ENCODE data around the gene GNB5.
"Not testable (repeated sequence)": the region's sequence is repeated elsewhere in the genome, so short reads cannot be mapped to it uniquely, and the experiment has no call there.

Gene GNB5

DNA sequence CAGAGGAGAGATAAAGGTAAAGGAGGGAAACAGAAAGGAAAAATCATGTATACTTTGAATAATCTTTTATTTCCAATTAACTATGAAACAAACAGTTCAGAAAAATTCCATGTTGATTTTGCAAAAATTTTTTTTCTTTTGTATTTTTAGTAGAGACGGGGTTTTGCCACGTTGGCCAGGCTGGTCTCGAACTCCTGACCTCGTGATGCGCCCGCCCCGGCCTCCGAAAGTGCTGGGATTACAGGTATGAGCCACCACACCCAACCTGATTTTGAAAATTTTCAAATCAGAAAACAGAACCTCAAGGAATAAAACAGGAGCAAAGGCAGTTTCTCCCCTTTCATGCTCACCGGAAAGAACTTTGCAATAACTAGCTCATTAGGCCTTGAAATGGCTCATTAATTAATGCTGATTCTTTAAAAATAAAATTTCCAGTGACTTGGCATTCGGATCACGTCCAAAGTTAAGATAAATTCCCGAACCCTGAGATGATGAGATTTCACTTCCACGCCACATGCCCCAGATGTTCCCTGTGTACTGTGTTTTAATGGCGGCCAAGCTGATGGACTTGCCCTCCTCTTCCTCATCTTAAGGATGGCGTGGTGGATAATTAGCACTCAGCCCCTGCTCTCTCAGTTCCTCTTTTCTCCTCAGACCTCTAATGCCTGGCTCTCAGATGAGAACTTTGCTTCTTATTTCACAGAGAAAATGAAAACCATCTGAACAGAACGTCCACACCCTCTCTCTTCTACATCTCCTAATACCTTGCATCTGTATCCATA lies 89.5 kb downstream of the GNB5 start:
- Histone ChIP-seq H3K27ac (peak overlapping the region in 5 of 21 experiments; percentile 3 to 46 (median 19)), H3K4me3 (no peak overlapping the region)

DNA sequence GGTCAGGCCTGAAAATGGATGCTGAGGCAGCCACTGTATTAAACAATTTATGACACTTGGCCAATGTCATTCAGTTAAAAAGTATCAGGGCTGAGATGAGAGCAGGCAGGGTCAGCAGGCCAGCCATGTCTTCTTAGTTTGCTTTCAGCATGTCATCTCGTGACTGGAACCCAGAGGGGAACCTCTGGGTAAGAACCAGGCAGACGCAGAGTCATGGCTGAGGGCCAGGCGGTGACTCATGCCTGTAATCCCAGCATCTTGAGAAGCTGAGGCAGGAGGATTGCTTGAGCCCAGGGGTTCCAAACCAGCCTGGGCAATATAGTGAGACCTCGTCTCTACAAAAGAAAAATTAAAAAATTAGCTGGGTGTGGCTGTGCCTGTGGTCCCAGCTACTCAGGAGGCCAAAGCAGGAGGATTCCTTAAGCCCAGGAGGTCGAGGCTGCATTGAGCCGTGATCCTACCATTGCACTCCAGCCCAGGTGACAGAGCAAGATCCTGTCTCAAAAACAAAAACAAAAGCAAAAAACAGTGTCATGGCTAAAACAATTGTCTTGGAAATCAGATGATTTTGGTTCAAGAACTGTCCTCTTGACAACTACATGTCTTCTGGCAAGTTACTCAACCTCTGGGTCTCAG lies 90.3 kb downstream of the GNB5 start:
- Histone ChIP-seq H3K27ac (peak overlapping the region in 4 of 21 experiments; percentile 5 to 44 (median 22)), H3K4me3 (no peak overlapping the region)

DNA sequence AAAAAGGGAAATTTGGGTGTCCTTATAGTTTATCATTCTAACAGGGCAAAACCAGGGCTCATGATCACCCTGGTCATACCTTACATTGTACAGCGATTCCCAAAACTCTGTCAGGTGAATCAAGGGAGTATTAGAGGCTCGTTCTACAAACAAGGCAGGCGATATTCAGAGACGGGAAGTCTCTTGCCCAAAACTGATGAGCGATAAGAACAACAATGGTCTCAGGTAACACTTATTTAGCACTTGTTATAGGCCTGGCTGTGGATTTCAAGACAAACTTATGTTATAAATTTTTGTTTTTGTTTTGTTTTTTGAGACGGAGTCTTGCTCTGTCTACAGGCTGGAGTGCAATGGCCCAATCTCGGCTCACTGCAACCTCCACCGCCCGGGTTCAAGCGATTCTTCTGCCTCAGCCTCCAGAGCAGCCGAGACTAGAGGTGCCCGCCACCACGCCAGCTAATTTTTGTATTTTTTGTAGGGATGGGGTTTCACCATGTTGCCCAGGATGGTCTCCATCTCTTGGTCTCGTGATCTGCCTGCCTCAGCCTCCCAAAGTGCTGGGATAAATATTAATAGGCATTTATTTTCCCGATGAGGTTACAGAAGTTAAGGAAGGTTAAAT lies 91.4 kb downstream of the GNB5 start:
- Histone ChIP-seq H3K4me3 (no peak overlapping the region), H3K27ac (no peak overlapping the region)

DNA sequence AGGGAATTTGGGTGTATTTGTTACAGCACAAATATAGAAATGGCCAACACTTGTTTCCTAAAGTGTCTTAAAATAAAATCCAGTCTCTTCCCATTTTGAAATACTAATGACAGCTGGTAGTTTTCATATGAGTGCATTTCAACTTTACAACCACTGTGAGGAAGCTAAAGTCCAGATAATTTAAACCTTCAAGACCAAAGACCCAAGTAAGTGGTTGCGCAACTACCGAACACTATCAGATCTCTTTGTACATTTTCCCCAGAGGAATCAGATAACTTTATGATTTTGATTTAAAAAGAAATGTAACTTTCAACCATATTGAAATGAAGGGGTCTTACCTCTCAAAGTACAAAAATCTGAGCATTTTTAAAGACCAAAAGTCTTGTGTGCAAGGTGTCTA lies 92.9 kb downstream of the GNB5 start:
- Histone ChIP-seq H3K27ac (no peak overlapping the region), H3K4me3 (no peak overlapping the region)

DNA sequence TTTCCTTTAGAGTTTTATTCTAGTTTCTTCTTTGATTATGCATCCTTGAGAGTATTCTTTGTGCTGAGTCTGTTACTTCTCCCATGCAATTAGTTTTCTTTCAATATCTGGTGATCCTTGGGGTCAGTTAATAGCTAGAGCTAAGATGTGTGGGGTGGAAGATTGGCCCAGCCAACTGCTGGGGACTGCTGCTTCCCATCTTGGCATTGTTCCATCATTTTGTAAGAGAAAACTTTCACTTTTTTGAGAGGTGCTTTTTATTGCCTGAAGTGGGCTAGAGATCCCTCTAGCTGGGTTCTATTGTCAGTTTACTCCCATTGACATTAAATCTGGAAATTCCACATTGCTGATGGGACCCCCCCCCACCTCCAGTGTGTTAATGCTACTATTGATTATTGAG lies 94.0 kb downstream of the GNB5 start:
- Histone ChIP-seq H3K4me3 (no peak overlapping the region), H3K27ac (peak overlapping the region in 3 of 21 experiments; percentile 28 to 61 (median 51))

DNA sequence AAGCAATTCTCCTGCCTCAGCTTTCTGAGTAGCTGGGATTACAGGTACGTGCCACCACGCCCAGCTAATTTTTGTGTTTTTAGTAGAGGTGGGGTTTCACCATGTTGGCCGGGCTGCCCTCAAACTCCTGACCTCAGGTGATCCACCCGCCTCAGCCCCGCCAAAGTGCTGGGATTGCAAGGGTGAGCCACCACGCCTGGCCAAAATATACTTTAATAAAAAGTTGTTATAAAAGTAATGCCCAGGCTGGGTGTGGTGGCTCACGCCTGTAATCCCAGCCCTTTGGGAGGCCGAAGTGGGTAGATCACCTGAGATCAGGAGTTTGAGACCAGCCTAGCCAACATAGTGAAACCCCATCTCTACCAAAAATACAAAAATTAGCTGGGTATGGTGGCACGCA lies 94.7 kb downstream of the GNB5 start:
- H3K4me3 ChIP-seq = not testable (repeated sequence)
- H3K27ac ChIP-seq = peak overlapping the region in 11 of 21 experiments; percentile 15 to 67 (median 50)

DNA sequence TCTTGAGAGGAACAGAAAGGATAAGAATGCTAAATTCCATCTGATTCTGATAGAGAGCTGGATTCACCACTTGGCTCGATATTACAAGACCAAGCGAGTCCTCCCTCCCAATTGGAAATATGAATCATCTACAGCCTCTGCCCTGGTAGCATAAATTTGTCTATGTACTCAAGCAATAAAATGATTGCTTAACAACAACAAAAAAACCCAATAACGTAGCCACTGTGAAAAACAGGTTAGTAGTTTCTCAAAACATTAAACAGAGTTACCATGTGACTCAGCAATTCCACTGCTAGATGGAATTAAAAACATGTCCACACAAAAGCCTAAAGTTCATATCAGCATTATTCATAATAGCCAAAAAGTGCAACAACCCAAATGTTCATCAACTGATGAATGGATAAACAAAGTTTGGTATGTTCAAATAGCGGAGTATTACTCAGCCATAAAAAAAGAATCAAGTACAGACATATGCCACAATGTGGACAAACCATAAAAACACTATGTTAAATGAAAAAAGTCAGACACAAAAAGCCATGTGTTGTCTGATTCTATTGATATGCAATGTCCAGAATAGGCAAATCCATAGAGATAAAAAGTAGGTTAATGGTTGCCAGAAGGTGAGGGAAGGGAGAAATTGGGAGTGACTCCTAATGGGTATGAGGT lies 95.5 kb downstream of the GNB5 start:
- H3K4me3 ChIP-seq = no peak overlapping the region
- peak overlapping the region; percentile 10 to 85 (median 75) for H3K27ac ChIP-seq

DNA sequence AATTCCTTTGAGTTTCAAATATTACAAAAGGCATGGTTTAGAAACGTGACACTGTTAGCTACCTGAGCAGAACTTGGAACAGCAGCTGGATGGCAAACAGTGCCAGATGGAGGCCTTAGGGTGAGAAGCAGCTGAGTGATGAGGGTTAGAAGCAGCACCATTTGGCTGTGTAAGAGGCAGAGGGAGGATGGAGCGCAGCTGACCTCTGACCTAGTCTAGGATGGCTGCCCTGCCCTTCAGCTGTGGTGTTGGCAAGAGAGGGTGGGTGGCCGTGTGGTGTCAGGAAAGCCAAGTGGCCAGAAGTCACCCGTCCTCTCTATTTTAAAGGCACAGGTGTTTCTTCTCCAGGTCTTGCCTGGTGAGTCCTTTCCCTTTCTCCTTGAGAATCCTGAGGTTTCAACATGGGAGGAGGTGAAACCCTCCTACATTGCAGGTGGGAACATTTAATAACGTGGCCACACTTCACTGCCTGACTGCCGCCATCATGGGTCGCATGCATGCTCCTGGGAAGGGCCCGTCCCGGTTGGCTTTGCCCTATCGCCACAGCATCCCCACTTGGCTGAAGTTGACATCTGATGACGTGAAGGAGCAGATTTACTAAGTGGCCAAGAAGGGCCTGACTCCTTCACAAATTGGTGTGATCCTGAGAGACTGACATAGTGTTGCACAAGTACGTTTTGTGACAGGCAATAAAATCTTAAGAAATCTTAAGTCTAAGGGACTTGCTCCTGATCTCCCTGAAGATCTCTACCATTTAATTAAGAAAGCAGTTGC lies 96.2 kb downstream of the GNB5 start:
- peak overlapping the region in 20 of 21 experiments; percentile 10 to 85 (median 76) for H3K27ac ChIP-seq
- H3K4me3 ChIP-seq = no peak overlapping the region

DNA sequence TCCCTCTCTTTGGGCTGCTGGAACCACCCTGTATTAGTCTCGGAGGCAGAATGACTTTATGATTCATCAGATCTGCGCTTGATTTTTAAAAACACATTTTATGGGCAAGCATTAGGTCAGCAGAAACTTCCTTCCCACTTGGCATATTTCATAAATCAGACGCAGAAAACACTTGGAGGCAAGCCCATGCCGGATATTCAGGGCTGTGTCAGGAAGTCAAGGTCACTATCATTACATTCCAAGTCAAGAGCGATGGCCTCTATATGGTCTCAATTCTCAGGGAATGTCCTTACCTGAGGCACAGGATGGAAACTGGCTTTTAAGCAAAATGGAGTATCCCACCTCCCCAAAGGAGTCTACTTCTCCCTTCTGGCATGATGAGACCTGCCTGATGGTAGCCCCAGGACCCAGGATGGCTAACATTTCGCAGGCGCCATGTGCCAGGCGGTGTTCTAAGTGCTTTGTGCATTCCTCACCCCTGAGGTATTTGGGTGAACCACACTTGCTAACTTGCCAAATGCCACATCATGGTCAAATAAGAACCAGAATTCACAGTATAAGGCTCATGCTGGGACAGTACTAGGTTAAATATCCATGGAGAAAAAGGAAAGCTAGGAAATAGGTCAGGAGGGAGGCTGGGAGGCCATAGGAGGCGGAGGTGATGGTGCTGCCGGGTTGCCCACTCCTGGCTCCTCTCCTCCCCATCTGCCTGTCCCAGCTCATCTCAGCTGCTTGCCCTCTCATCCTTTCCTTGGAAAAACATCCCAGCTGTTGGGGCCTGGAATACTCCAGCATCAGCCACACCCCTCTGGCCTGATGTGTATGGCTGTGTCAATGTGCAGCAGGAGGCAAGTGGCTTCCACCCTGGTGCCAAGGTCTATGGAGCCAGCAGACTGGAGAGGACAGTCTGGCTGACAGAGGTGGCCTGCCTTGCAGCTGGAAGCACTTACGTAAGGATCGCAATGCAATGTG lies 97.4 kb downstream of the GNB5 start:
- no peak overlapping the region for H3K4me3 ChIP-seq
- H3K27ac ChIP-seq = peak overlapping the region in 20 of 21 experiments; percentile 28 to 85 (median 76)

DNA sequence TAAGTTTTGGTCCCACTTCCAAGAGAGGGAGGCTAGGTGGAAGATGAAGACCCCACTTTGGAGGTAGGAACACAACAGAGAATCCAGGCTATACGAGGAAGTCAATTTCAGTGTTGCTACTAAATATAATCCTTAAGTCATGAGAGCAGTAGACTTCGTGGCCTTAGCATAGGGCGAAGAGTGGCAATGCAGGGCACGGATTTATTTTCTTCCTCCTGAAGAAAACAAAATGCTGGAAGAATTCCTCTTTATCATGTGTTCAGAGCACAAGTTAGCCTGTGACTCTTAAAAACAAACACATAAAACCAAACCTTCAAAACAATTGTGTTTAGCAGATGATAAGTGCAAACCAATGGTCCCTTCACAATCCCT lies 98.0 kb downstream of the GNB5 start:
- Histone ChIP-seq H3K27ac (peak overlapping the region in 19 of 21 experiments; percentile 52 to 85 (median 75)), H3K4me3 (no peak overlapping the region)

DNA sequence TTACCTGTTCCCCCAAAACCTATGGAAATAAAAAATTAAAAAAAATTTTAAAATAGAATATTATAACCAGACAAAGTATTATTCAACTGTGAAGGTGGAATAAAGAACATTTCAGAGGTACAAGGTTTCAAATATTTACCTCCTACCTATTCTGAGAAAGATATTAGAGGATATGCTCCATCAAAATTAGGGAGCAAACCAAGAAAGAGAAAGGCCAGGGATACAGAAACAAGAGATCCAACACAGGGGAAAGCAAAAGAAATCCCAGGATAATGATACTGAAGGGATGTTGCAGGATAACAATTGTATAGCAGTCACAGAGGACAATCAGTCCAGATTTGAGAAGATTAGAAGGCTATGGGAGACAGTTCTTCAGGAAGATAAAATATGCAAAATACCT lies 101.0 kb downstream of the GNB5 start:
- H3K27ac ChIP-seq = no peak overlapping the region
- no peak overlapping the region for H3K4me3 ChIP-seq

DNA sequence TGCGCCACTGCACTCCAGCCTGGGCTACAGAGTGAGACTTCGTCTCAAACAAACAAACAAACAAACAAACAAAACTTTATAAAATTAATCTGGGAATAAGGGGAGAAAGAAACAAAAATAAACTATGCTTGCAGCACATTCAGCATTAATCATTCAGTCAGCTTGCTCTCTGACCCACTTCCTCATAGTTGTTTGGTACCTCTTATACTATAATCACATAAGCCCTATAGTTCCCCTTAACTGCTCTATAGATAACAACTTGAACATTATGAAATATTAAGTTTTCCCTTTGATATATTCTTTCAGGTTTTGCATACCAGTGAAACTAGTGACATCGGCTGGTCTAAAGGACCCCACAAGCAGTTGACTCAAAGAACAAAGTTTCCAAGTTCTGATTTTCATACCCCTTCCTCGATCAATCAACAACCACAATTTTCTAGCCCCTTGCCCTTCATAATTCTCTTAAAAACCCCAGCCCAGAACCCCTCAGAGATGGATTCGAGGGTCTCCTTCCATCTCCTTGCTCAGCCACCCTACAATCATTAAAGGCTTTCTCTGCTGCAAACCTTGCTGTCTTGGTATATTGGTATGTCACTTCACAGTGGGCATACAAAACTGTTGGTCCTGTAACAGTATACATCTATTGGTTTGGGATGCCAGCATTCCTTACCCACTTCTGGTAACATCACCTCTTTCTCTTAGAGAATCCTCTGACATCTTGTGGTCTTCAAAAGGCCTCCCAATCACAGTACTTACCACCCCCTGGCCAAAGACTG lies 105.0 kb downstream of the GNB5 start:
- Histone ChIP-seq H3K27ac (no peak overlapping the region), H3K4me3 (no peak overlapping the region)

DNA sequence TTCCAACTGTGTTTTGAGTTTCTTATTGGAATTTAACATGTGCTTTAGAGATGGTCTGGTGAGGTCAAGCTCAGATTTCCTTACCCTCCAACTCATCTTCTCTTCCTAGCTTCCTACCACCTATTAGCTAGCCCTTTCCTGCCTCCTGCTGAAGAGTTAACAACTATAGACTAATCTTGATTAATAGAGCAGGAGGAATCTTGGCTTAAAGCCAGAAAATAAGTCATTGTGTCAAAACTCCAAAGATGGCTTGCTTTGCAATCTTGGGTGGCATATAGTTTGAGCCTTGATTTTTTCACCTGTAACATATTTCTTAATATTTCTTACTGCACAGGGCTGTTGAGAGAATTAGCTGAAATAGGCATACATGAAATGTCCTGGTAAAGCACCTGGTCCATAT lies 105.9 kb downstream of the GNB5 start:
- Histone ChIP-seq H3K4me3 (no peak overlapping the region), H3K27ac (no peak overlapping the region)

DNA sequence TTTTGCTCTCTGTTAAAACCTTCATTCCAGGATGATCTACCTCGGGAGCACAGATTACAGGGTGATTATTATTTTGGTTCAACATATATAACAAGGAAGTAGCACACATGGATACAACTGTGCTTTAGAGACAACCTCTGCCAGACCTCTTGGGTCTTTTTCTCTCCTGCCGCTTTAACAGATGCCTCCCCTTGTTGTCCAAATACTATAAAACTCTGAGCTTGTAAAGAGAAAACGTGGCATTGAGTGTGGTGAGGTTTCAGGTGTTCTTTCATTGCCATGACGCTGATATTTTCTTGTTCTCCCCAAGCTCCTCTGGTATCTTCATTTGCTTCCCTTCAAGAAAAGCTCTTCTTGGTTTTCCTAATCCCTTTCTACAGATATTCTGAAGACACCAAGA lies 107.6 kb downstream of the GNB5 start:
- no peak overlapping the region for H3K4me3 ChIP-seq
- H3K27ac ChIP-seq = no peak overlapping the region

DNA sequence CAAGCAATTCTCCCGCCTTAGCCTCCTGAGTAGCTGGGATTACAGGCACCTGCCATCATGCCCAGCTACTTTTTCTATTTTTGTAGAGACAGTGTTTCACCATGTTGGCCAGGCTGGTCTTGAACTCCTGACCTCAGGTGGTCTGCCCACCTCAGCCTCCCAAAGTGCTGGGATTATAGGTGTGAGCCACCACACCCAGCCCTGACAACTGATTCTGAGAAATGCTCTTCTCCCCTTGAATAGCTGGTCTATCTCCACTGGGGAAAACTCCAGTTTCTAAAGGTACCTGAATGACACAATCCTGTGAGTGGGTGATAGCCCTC lies 108.2 kb downstream of the GNB5 start:
- not testable (repeated sequence) for H3K4me3 ChIP-seq

DNA sequence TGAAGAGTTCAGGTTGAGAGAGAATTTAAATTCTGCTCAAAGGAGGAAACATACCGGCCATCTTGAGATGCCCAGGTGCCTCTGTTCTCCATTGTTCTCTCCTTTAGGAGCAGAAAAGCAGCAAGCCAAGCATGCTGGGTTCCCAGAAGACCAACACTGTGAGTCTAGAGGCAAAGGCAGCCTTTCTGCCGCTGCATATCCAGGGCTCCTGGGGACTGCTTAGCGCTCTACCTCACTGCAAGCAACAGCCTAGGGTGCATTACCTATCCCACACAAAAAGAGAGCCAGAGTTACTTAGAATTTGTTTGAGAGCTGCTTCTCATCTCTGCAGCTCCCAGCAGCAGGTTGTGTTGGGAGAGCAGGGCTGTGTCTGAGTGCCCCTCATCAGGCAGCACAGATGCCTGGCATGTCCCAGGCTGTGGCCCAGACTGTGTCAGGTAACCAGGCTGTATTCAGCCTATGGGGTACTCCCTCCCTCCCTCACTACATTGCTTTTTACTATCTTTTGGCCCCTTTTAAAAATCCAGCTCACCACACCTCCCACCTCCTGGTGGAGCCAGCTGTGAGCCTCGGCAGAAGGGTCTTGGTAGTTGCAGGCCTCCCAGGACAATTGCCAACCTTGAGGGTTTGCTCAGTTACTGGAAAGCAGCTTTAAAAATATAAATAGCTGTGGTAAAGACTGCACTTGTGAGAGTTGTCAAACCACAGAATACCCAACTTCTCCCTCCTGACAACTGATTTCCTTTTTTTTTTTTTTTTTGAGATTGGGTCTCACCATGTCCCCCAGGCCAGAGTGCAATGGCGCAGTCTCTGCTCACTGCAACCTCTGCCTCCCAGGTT lies 108.8 kb downstream of the GNB5 start:
- H3K4me3 ChIP-seq = no peak overlapping the region
- H3K27ac ChIP-seq = peak overlapping the region in 1 of 21 experiments; percentile 23

More for the DNA sequence above, 108.2 kb downstream of the GNB5 start:
- H3K27ac ChIP-seq = not testable (repeated sequence)
